WI38 (cell line): Measurements from ENCODE around the gene ATP4B.

Experiments used
- H3K4me3 ChIP-seq: 2 replicates; pipeline ENCODE4 v1.5.1; 2011; ENCODE audit warnings: low read depth, mild to moderate bottlenecking, control low read depth, low read length
- TF ChIP-seq, protein P1 (sequence below): IDR thresholded peaks from 2 replicates; pipeline ENCODE4 v1.5.1; 2012; ENCODE audit warnings: low read depth, mild to moderate bottlenecking, control low read depth, low read length

The ATP4B gene

DNA sequence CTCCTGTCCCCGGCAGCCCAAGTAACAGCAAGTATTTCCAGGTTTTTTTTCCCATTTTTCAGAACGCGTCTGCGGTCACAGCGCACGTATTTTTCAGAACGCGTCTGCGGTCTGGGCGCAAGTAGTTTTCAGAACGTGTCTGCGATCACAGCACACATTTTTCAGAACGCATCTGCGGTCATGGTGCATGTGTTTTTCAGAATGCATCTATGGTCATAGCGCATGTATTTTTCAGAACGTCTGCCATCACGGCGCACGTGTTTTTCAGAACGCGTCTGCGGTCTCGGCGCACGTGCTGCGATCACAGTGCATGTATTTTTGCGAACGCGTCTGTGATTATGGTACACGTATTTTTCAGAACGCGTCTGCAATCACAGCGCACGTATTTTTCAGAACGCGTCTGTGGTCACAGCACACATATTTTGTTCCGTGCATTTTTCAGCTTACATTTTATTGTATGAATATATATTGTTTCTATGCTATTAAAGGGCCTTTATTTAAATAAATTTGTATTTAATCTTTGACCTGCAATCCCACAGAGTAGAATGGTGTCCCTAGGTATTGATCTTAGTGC, 19.7 kb downstream of the ATP4B start:
- H3K4me3 ChIP-seq = no peak overlapping the region
- TF ChIP-seq, protein P1, sequence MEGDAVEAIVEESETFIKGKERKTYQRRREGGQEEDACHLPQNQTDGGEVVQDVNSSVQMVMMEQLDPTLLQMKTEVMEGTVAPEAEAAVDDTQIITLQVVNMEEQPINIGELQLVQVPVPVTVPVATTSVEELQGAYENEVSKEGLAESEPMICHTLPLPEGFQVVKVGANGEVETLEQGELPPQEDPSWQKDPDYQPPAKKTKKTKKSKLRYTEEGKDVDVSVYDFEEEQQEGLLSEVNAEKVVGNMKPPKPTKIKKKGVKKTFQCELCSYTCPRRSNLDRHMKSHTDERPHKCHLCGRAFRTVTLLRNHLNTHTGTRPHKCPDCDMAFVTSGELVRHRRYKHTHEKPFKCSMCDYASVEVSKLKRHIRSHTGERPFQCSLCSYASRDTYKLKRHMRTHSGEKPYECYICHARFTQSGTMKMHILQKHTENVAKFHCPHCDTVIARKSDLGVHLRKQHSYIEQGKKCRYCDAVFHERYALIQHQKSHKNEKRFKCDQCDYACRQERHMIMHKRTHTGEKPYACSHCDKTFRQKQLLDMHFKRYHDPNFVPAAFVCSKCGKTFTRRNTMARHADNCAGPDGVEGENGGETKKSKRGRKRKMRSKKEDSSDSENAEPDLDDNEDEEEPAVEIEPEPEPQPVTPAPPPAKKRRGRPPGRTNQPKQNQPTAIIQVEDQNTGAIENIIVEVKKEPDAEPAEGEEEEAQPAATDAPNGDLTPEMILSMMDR = no peak

DNA sequence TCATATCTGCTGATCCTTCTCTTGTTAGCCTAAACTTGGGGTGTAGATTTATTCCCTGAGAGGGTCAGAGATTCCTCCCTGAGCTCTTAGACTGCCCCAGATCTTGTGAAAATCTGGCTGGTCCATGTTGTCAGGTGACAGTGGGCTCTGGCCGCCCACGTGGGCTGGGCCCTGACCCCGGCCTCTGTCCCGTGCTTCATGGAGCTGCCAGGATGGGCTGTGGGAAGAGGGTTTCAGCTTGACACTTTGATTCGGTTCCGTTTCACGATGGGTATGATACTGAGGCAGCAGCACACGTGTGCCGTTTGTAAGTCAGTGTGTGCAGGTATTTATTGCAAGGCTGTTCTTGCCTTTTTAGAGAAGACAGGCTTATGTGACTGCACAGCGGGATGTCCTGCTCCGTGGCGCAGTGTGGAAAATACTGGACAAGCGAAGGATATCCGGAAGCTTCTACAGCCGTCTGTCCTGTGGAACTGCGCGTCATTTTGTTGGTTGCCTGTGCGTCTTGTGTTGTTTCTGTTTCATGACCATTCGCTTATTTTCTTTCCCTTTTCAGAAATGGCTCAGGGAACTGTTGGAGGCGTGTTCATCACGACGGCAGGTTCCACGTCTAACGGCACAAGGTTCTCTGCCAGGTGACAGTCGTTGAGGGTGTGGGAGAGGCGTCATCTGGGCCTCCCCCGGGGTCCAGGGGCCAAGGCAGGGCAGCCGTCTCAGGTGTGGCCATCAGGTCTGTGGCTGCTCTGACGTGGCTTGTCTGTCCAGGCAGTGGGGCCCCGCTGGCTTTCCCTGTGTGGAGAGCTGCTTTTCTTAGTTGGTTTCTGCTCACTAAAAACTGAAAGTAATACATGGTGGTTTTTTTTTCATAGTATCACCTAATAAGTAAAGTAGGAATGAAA, 20.5 kb downstream of the ATP4B start:
- H3K4me3 ChIP-seq = no peak overlapping the region

DNA sequence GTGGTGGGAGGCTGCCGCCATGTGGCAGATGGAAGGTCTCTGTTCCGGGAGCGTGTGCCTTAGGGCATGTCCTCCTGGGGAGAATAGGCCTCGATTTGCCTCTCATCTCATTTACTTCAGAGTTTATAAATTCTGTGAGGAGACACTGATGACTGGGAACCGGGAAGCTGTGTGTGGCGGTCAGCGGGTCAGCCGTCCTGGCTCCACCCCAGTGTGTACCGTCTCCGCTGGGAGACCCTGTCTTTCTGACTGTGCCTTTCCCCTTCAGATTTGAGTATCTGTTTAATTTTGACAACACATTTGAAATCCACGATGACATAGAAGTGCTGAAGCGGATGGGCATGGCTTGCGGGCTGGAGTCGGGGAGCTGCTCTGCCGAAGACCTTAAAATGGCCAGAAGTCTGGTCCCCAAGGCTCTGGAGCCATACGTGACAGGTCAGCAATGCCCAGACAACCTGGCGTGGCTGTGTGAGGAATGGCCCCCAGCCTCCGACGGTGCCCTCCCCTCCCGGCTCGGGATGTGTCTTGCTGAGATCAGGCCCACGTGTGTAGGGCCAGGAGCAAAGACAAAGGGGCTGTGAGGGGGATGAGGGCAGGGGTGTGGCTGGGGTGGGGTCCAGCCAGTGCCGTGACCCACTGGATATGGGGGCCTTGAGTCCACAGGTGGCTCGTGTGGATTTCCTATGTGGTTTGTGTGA, 21.6 kb downstream of the ATP4B start:
- TF ChIP-seq, protein P1 = no peak
- no peak overlapping the region for H3K4me3 ChIP-seq

More for the DNA sequence above, 20.5 kb downstream of the ATP4B start:
- TF ChIP-seq, protein P1 = no peak

DNA sequence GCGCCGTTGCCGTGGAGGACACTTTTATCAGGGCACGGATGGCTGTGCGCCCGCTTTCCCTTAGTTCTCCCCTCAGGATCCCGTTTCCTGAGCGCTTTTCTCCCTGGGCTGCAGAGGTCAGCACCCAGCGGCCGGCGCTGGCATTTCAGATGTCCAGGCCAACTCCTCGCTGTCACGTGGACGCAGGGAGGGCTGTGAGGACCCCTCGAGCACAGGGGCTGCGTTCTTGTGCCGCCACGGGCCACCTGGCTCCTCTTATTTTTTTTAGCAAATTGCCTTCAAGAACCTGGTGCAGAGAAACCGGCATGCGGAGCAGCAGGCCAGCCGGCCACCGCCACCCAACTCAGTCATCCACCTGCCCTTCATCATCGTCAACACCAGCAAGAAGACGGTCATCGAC, 22.3 kb downstream of the ATP4B start:
- H3K4me3 ChIP-seq = no peak overlapping the region
- TF ChIP-seq, protein P1 = no peak

DNA sequence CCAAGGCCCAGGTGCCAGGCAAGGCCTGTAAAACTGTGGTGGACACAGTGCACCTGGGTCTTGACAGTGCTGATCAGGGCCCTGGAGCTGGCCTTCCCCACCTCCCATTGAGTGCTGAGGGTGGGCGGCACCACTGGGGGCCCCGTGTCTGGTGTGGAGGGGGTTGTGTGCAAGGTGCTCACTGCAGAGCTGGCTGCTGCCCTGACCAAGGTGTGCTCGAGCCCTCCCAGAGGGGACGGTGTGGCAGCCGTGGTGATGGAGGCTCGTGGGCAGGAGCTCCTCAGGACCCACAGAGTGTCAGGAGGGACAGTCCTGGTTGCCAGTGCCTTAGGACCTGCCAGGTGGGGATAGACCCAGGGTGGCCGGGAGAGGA, 23.0 kb downstream of the ATP4B start:
- TF ChIP-seq, protein P1 = no peak
- no peak overlapping the region for H3K4me3 ChIP-seq

DNA sequence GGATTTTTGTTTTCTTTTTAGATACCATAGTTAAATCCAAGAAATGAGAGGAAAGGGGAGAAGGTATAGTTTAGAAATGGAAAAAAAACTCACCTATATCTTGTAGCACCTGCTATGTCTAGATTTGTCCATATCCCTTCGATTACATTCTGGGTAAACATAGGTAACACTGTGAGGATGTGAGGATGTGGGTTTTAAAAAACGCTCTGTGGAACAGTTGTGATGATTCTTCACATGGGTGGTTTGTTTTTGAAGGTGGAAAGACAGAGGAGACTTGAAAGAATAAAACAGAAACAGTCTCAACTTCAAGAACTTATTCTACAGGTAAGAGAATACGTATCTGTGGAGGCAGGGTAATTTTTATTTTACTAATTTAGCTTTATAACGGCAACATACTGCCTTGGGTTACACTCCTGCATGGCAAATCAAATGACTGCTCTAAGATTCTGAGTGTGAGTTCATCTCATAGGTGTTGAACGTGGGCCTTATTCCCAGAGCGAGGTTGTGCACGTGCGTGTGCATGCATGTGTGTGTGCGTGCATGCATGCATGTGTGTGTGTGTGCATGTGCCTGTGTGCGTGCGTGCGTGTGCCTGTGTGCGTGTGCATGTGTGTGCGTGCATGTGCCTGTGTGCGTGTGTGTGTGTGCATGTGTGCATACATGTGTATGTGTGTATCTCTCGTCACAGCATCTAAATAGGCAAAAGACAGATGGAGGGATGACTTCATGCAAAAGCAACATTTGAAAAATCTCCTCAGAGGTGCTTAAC, 23.5 kb downstream of the ATP4B start:
- TF ChIP-seq, protein P1 = no peak
- H3K4me3 ChIP-seq = no peak overlapping the region
